Bronchial epithelial cell (primary cell): ENCODE results near the gene BHMT2. TPM values are rescaled to one million over a fixed set of nuclear protein-coding genes. Genes with fewer than 3 reads are reported as not detected.

Experiments
- DNase-seq: peaks from one replicate; pipeline ENCODE4 v3.0.0-alpha.2; 2010; ENCODE audit warnings: low read depth
- FAIRE-seq: peaks from 2 replicates; lab custom pipeline; 2011; peaks lifted over from hg19 to GRCh38; lab: Jason Lieb, UNC
- H3K27me3 ChIP-seq: 2 replicates; pipeline ENCODE4 v1.5.1; 2011; ENCODE audit warnings: low read length; ENCODE audit not compliant: control insufficient read depth, insufficient read depth
- H3K36me3 ChIP-seq: 2 replicates; pipeline ENCODE4 v1.5.1; 2011; ENCODE audit warnings: low read length; ENCODE audit not compliant: control insufficient read depth, insufficient read depth
- H3K4me3 ChIP-seq: 2 replicates; pipeline ENCODE4 v1.5.1; 2011; ENCODE audit warnings: mild to moderate bottlenecking, low read depth, low read length, control low read depth
- total RNA-seq: library from RNA; depleted of rRNA; stranded (reverse); fragments of >200 nt; gene quantifications from 2 replicates; pipeline ENCODE4 v1.2.1, GENCODE V29; 2014
- TF ChIP-seq, protein P1 (sequence below): IDR thresholded peaks from 2 replicates; pipeline ENCODE4 v1.5.1; 2011; ENCODE audit warnings: mild to moderate bottlenecking, moderate library complexity, low read length, control low read depth, inconsistent platforms; ENCODE audit not compliant: insufficient read depth, severe bottlenecking

BHMT2 gene
- total RNA-seq, 1 donor from 2014 or later = not detected

DNA sequence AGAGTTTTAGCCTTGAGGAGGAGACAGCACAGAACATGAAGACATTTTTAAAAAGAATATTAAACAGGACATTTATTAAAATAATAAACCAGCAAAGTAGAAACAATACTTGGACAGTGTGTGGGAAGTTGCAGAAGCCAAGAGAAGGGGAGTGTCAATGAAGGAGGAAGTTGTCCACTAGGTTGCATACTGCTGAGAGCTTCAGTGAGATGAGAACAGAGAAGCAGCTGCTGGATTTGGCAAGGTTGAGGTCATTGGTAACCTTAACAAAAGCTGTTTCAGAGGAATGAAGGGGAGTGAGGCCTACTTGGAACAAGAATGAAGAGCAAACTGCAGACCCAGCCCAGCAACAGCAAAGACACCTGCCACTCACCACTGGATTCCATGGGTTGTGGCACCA, 53.4 kb downstream of the BHMT2 start:
- H3K27me3 ChIP-seq = no peaks in the 10 kb centered on the region
- DNase-seq = no peak
- no peak for FAIRE-seq
- TF ChIP-seq, protein P1, sequence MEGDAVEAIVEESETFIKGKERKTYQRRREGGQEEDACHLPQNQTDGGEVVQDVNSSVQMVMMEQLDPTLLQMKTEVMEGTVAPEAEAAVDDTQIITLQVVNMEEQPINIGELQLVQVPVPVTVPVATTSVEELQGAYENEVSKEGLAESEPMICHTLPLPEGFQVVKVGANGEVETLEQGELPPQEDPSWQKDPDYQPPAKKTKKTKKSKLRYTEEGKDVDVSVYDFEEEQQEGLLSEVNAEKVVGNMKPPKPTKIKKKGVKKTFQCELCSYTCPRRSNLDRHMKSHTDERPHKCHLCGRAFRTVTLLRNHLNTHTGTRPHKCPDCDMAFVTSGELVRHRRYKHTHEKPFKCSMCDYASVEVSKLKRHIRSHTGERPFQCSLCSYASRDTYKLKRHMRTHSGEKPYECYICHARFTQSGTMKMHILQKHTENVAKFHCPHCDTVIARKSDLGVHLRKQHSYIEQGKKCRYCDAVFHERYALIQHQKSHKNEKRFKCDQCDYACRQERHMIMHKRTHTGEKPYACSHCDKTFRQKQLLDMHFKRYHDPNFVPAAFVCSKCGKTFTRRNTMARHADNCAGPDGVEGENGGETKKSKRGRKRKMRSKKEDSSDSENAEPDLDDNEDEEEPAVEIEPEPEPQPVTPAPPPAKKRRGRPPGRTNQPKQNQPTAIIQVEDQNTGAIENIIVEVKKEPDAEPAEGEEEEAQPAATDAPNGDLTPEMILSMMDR = no peak
- no peaks in the 10 kb centered on the region for H3K36me3 ChIP-seq
- no peak overlapping the region for H3K4me3 ChIP-seq

DNA sequence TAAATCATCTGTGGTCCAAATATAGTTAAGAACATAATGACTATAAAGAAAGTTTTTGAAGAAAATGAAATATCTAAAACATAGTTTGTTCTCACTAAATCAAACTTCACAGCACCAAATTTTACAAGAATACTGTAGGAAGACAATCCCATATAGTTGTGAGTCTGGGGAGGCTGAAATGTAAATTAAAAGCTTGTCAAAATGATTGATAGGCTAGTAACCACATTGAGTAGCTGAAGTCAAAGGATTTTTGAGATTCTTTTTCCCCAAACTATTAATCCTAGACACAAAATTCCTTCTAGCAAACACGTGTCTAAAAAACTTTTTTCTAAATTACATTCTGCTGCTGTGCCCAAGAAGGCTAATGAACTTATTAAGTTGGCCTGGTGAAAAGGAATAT, 55.0 kb downstream of the BHMT2 start:
- H3K4me3 ChIP-seq = no peak overlapping the region
- no peak for DNase-seq
- H3K36me3 ChIP-seq = no peaks in the 10 kb centered on the region
- H3K27me3 ChIP-seq = no peaks in the 10 kb centered on the region
- FAIRE-seq = no peak
- TF ChIP-seq, protein P1 = no peak

- Histone ChIP-seq H3K27me3 (no peaks in the 10 kb centered on the region), H3K36me3 (no peaks in the 10 kb centered on the region), H3K4me3 (no peak overlapping the region)
- TF ChIP-seq, protein P1 = no peak
- FAIRE-seq (no peak), DNase-seq (no peak)
Observed at GRCh38 chr5:79130781-79131180, 61.2 kb downstream of the BHMT2 start.

- Histone ChIP-seq H3K4me3 (no peak overlapping the region), H3K36me3 (no peaks in the 10 kb centered on the region), H3K27me3 (no peaks in the 10 kb centered on the region)
- TF ChIP-seq, protein P1 = no peak
- no peak for FAIRE-seq
- DNase-seq = peak; percentile 61
Observed at GRCh38 chr5:79133121-79133656, 63.6 kb downstream of the BHMT2 start.

DNA sequence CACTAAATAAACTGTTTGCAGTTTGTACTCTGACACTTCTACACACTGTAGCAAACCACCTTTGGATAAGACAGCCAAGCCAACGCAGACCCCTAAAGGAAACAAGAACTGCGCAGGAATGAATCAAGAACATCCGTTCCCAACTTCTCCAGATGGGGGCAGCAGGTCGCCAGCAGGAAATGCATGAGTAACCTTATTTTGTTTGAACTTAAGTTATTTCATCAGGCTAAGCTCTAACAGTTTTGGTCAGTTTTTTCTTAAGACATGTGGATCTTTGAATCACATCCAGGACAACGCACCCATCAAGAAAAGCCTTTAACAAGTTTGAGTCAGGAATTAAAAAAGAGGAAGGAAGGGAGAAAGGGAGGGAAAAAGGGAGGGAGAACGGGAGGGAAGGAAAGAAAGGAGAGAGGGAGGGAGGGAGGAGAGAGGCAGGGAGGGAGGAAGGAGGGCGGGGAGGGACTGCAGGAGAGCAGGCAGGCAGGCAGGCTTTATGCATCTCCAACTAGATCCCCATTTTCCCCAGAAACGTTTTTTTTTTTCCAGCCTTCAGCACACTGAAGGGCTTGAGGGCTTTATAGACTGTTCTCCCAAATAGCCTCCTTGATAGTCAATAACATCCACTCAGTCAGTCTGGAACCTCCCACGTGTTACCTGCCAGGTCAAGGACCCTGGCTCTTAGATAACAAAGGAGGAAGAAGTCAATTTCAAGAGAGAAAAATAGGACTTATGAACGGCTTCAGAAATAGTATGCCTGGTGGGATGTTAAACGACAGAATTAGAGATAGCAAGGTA, 64.3 kb downstream of the BHMT2 start:
- FAIRE-seq (no peak), DNase-seq (peak; percentile 74)
- Histone ChIP-seq H3K4me3 (peak overlapping the region; percentile 23), H3K27me3 (no peaks in the 10 kb centered on the region), H3K36me3 (no peaks in the 10 kb centered on the region)
- TF ChIP-seq, protein P1 = peak; percentile 75
